ENCODE data around the gene TTC29.

GRCh38 chr4:146883070-146883469 lies 62.6 kb downstream of the TTC29 start:
- TF ChIP-seq CTCF (IDR thresholded peaks at IDR 0.05) = no peak
- TF ChIP-seq ZFX (IDR thresholded peaks at IDR 0.05; ENCODE audit: borderline replicate concordance) = no peak
